Limb (tissue), 2 donors: ENCODE measurements around the gene PYGB.
"Not testable (repeated sequence)": the region's sequence is repeated elsewhere in the genome, so short reads cannot be mapped to it uniquely, and the experiment has no call there.

Source experiments
- DNase-seq, 2 donors: peaks; one replicate each; pipeline ENCODE4 v3.0.0-alpha.2; 2016; ENCODE audit errors: extremely low spot score in 2 of 2

PYGB gene

DNA sequence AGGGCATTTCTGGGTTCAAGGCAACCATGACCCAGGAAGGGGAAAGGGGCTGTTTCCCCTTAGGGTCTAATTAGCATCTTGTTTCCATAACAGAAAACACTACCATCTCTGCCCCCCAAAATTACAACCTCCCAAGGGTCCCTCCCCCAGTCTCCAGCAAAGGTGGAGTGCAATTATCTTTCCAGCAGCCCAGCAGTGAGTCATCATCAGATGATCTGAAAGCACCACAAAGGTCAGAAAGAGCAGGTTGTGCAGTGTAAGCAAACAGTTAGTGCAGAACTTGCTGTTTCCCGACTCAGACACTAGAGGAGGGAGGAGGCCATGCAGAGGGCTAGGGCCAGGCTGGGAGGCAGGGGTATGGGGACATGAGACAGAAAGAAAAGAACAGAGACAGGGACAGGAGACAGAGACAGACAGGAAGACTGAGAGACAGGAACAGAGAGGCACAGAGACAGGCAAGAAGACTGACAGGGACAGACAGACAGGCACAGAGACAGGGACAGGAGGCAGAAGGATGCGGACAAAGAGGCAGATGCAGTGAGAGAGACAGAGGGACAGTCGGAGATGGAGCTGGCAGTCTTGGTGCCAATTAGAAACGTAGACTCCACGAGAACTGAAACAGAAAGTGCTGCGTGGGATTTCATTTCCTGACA lies 62.5 kb downstream of the PYGB start:
- no peak for DNase-seq

- DNase-seq, result no peak
Observed at GRCh38 chr20:25310921-25311728, 63.2 kb downstream of the PYGB start.

- not testable (repeated sequence) for DNase-seq
Observed at GRCh38 chr20:25312716-25313115, 64.8 kb downstream of the PYGB start.

- no peak for DNase-seq
Observed at GRCh38 chr20:25313593-25313992, 65.7 kb downstream of the PYGB start.

GRCh38 chr20:25314497-25315417 lies 66.9 kb downstream of the PYGB start:
- DNase-seq, result no peak

DNA sequence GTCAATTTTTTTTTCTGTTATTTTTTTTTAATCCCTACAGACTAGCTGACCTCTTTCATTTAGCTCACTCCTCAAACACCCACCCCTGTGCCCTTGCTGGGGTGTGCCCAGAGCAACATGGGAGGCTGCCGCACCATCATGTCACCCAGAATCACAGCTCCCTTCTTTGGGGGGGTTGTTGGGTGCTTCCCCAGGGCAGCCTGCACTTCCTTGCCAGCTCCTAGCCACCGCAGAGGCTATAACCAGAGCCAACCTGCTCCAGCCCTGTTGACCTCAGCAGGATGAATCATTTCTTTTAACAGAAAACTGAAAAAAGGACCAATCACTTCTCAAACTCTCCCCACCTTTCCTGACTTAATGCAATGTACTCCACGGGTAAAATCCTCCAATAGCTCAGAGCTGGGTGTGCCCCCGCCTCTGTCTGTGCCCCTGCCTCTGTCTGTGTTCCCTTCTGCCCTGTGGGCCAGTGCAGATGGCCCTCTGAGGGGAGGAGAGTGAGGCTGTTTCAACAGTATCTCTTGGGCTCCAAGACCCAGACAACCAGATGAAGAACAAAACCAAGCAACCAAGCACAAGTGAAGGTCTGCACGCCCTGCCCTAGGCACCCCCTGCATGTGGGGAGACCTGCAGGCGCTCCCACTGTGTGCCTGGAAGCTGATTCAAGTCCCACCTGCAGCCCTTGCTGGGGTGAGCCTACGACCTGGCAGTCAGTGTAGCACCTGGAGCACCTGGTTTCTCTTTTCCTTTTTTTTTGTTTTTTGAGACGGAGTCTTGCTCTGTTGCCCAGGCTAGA lies 67.7 kb downstream of the PYGB start:
- DNase-seq, result no peak

- no peak for DNase-seq
Observed at GRCh38 chr20:25316506-25317190, 68.8 kb downstream of the PYGB start.

GRCh38 chr20:25317351-25318075 lies 69.6 kb downstream of the PYGB start:
- no peak for DNase-seq

- no peak for DNase-seq
Observed at GRCh38 chr20:25318471-25319240, 70.8 kb downstream of the PYGB start.

DNA sequence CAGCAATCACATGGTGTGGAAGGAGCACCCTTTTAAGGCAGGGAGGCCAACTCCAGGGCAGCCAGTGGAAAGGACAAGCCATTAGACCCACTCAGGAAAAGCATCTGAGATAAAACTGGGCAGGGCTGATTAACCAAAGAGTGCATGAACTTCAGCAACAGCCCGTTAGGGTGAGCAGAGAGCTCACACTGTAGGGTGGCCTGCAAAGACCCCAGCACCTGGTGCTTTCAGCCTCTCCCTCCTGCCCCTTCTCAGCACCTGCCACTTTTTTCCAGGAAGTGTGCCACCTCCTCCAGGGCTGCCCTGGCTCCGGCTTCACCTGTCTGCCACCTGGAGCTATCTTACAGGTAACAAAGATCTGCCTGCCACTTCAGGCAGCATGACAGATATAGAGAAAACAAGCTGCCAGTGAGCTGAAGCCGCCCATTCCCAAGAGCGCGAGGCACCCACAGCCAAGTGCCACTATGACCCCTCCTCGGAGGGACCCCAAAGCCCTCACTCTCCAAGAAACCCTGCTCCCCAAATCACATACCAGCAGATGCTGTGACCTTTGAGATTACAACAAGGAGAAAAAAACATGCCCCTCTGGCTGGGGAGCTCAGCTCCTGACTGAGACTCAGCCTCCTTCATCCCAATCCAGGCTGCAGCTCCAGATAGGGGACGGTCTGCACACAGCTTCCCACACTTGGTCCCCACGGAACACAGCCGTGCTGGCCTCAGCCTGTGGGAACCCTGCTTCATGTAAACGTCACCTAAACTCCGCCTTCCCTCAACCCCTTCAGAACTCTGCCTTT lies 71.6 kb downstream of the PYGB start:
- no peak for DNase-seq

GRCh38 chr20:25320035-25320800 lies 72.3 kb downstream of the PYGB start:
- DNase-seq, result no peak

- no peak for DNase-seq
Observed at GRCh38 chr20:25321262-25321831, 73.5 kb downstream of the PYGB start.

DNA sequence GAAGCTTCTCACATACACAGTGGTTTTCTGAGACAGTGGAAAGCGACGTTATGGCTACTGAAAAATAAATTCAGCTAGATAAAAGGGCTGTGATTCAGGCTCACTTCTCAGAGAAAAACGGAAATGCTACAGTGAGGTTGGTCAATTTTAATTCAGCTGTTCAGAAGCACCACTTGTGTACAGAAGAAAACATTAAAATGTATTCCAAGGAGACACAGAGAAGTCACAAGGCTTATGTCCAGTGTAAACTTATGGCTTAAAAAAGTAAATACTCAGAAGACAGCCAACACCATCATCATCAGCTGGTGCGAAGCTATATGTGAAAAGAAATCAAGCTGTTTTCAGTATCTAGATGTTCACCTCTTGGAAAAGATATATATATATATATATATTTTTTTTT lies 74.1 kb downstream of the PYGB start:
- DNase-seq, result no peak

DNA sequence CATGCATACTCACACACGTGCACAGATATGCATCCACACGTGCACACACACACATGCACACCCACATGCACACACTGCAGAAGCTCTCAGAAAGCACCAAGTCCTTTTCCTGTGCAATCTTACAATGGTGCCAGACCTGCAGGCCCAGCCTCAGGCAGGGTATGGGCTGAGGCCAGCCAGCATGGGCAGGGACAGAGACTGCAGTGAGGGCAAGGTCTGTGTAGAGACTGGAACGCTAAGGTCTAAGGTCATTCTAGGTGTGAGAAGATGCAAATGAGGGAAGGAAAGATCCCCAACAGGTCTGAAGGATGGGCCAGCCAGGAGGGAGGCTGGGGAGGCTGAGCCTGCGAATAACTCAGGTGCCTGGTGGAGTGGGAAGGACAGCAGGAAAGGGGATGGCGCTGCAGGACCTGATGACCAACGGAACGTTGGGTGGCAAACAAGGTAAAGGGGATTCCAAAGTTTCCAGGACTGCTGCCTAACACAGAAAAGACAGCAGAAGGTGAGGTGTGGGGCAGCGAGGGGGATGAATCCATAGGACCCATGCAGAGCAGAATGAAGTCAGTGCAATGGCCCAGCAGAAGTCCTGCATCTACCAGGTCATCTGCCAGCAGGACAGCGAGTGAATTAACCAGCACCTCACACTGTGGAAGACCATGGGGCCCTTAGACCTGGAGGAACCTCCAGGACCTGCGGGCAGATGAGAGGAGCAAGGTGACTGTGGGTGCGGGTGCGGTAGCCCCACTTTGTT lies 75.8 kb downstream of the PYGB start:
- no peak for DNase-seq

- DNase-seq, result no peak
Observed at GRCh38 chr20:25324412-25324811, 76.5 kb downstream of the PYGB start.

DNA sequence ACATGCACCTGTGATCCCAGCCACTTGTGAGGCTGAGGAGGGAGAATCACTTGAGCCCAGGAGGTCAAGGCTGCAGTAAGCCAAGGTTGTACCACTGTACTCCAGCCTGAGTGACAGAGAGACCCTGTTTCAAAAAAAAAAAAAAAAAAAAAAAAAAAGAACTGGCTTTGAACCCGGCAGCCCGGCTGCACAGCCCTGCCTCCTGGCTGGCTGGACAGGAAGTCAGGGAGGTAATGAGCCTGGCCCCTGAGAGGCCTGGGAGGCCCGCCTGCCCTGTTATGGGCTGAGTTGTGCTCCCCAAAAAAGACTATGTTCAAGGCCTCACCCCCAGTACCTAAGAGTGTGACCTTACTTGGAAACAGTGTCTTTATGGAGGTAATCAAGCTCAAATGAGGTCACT lies 77.2 kb downstream of the PYGB start:
- DNase-seq, result no peak

GRCh38 chr20:25325997-25326396 lies 78.1 kb downstream of the PYGB start:
- no peak for DNase-seq
